Measurements from ENCODE around the gene HES2. TPM values are rescaled to one million over a fixed set of nuclear protein-coding genes. Genes with fewer than 3 reads are reported as not detected.

The HES2 gene
- total RNA-seq, 1 experiment from 2014 or later, result 1.2 TPM

- H4K20me1 ChIP-seq (ENCODE audit: control insufficient read depth, insufficient read depth, insufficient read length), result no peaks in the 10 kb centered on the region
- H3K56ac ChIP-seq (ENCODE audit: insufficient read length, low read depth, low read length), result no peak overlapping the region
- H3K23ac ChIP-seq (ENCODE audit: insufficient read length, low read depth, low read length), result no peak overlapping the region
- H3K4ac ChIP-seq (ENCODE audit: low read depth, low read length), result no peak overlapping the region
- H2BK5ac ChIP-seq (ENCODE audit: insufficient read length, low read length), result no peak overlapping the region
- H4K8ac ChIP-seq (replicated peaks; ENCODE audit: insufficient read length, low read depth, low read length), result no peak overlapping the region
- no peaks in the 10 kb centered on the region; the same call in 1 of the 2 replicates for H3K4me1 ChIP-seq (ENCODE audit: insufficient read depth, low read length)
- Mint-ChIP-seq H3K4me1 (peaks cover 31 to 42% of the 10 kb centered on the region in 2 experiments), H3K27ac (peak overlapping the region in 2 of 3 experiments; percentile 7 to 28; a peak in 2 of 7 replicates), H3K36me3 (ENCODE audit: insufficient read depth in 1 of 3, low read depth in 3 of 3) (no peaks in the 10 kb centered on the region; a peak in 1 of 7 replicates), H3K9me3 (no peaks in the 10 kb centered on the region), H3K4me3 (peak overlapping the region in 1 of 2 experiments; percentile 25; a peak in 2 of 5 replicates), H3K27me3 (ENCODE audit: low read depth) (peaks cover 17% of the 10 kb centered on the region)
- no peak overlapping the region; the same call in 1 of the 2 replicates for H3K14ac ChIP-seq (ENCODE audit: insufficient read depth, low read length)
- no peaks in the 10 kb centered on the region for H3K9me3 ChIP-seq (ENCODE audit: control insufficient read depth, low read depth, low read length)
- no peak overlapping the region for H4K5ac ChIP-seq (ENCODE audit: insufficient read length, low read depth, low read length)
- no peaks in the 10 kb centered on the region for H3K79me1 ChIP-seq (ENCODE audit: insufficient read depth, low read depth, low read length, poor library complexity, severe bottlenecking)
- peaks cover 4% of the 10 kb centered on the region; the same call in 1 of the 2 replicates for H3K27me3 ChIP-seq (ENCODE audit: insufficient read depth, low read length)
- H2BK120ac ChIP-seq (ENCODE audit: low read depth, low read length, poor library complexity, severe bottlenecking), result no peak overlapping the region
- peaks cover 8% of the 10 kb centered on the region for H3K23me2 ChIP-seq (ENCODE audit: insufficient read length, low read depth, low read length, poor library complexity, severe bottlenecking)
- H3K79me2 ChIP-seq (ENCODE audit: insufficient read depth, low read length), result no peaks in the 10 kb centered on the region
- no peak overlapping the region for H3T11ph ChIP-seq (ENCODE audit: low read length)
- H2BK20ac ChIP-seq (ENCODE audit: low read depth, low read length, poor library complexity, severe bottlenecking), result no peak overlapping the region
- no peak overlapping the region for H2BK12ac ChIP-seq (ENCODE audit: insufficient read length, low read depth, low read length)
- no peak overlapping the region for H3K27ac ChIP-seq (ENCODE audit: insufficient read length, low read depth, low read length)
- no peak overlapping the region for H2AK5ac ChIP-seq (ENCODE audit: insufficient read length, low read length)
- no peak overlapping the region for H2AFZ ChIP-seq (ENCODE audit: low read length)
- peak; percentile 83 for DNase-seq
- peak; percentile 70 for TF ChIP-seq CTCF (conservative IDR thresholded peaks at IDR 0.05)
- H3K9ac ChIP-seq (ENCODE audit: extremely low read depth, insufficient read length, low read length), result no peak overlapping the region
- H3K4me2 ChIP-seq (ENCODE audit: insufficient read depth, insufficient read length, low read length), result no peak overlapping the region
- no peak overlapping the region for H2BK15ac ChIP-seq (ENCODE audit: low read depth, low read length)
- H3K18ac ChIP-seq (ENCODE audit: insufficient read length, low read depth, low read length), result no peak overlapping the region
- no peak overlapping the region for H4K91ac ChIP-seq (ENCODE audit: insufficient read length, low read depth, low read length)
- no CpG with 5 or more reads among the region's 19 CpGs for WGBS (ENCODE audit: extremely low coverage, insufficient read length, low lambda C conversion rate)
Observed at GRCh38 chr1:6445062-6445763, 25.5 kb upstream of the HES2 start.
